GM12878 (cell line): Measurements from ENCODE around the gene SRF. TPM values are rescaled to one million over a fixed set of nuclear protein-coding genes. Genes with fewer than 3 reads are reported as not detected.
A peak's percentile ranks its signal among the peaks of the same experiment; 100 is the strongest.

ENCODE experiments used
- CBFB ChIP-seq: IDR thresholded peaks from 2 replicates; pipeline ENCODE4 v1.6.1; 2016; ENCODE audit warnings: antibody characterized with exemption, low read depth
- IRF3 ChIP-seq: fragments of 450-650 bp; IDR thresholded peaks from 2 replicates; pipeline ENCODE4 v1.6.1; 2014; ENCODE audit warnings: mild to moderate bottlenecking
- NFXL1 ChIP-seq: fragments of 450-650 bp; IDR thresholded peaks from 2 replicates; pipeline ENCODE4 v1.6.1; 2017; ENCODE audit warnings: antibody characterized with exemption, mild to moderate bottlenecking, borderline replicate concordance
- PKNOX1 ChIP-seq: fragments of 450-650 bp; IDR thresholded peaks from 2 replicates; pipeline ENCODE4 v1.6.1; 2016; ENCODE audit warnings: mild to moderate bottlenecking
- PRDM15 ChIP-seq: fragments of 450-650 bp; formaldehyde crosslinking; IDR thresholded peaks from 2 replicates; pipeline ENCODE4 v1.4.0; 2020; ENCODE audit warnings: mild to moderate bottlenecking, moderate library complexity
- RELB ChIP-seq: fragments of 450-650 bp; IDR thresholded peaks from 2 replicates; pipeline ENCODE4 v1.6.1; 2017; ENCODE audit warnings: low read depth, mild to moderate bottlenecking, moderate library complexity
- REST ChIP-seq: IDR thresholded peaks from 2 replicates; pipeline ENCODE4 v1.6.1; 2012; ENCODE audit warnings: mild to moderate bottlenecking, low read depth, low read length
- SIX5 ChIP-seq: IDR thresholded peaks from 2 replicates; pipeline ENCODE4 v1.6.1; 2011; ENCODE audit warnings: mild to moderate bottlenecking, low read depth, low read length, moderate library complexity; ENCODE audit not compliant: severe bottlenecking
- SMAD5 ChIP-seq: IDR thresholded peaks from 2 replicates; pipeline ENCODE4 v1.6.1; 2016; ENCODE audit warnings: antibody characterized with exemption, low read depth
- ZNF687 ChIP-seq: fragments of 450-650 bp; IDR thresholded peaks from 2 replicates; pipeline ENCODE4 v1.6.1; 2017; ENCODE audit warnings: mild to moderate bottlenecking, moderate library complexity
- polyA plus RNA-seq, 11 experiments: library from polyadenylated mRNA; depleted of rRNA in 4 of 11; unstranded in 6 of 11; stranded (reverse) in 5 of 11; fragments of >200 nt; fragmentation: Nextera tagmentation in 4 of 11; fragmentation: Illumina TruSeq in 1 of 11; extraction: Ambion mirVana in 4 of 11; extraction: Trizol in 1 of 11; gene quantifications; 1 replicate in 1 of 11; 2 replicates in 10 of 11; pipeline versions ENCODE4 v1.2.1 to v1.2.3, GENCODE V29; 2011 to 2016; ENCODE audit warnings: inconsistent platforms in 2 of 11, missing spikeins in 2 of 11, low read depth in 1 of 11
- total RNA-seq, 4 experiments: library from RNA; depleted of rRNA in 3 of 4; stranded (reverse); fragments of >200 nt in 3 of 4; fragmentation: Illumina TruSeq in 1 of 4; extraction: Trizol in 1 of 4; gene quantifications; 2 replicates each; pipeline versions ENCODE4 v1.2.1 to v1.2.3, GENCODE V29; 2013 to 2021

Gene SRF
- total and polyA plus RNA-seq, 10 of the 15 experiments (the other 5 are each of a cell fraction or from before 2014, with no cell fraction given): 2.3 to 56.3 (median 28.2) TPM

- no peak for TF ChIP-seq PRDM15
- peak; percentile 32 for TF ChIP-seq SIX5
- peak; percentile 90 for TF ChIP-seq IRF3
- no peak for TF ChIP-seq CBFB
- TF ChIP-seq PKNOX1: peak; percentile 97
- no peak for TF ChIP-seq REST
- no peak for TF ChIP-seq ZNF687
- peak; percentile 78 for TF ChIP-seq RELB
- no peak for TF ChIP-seq SMAD5
- TF ChIP-seq NFXL1: peak; percentile 62; the same call in 1 of the 2 replicates
These were observed 3.4 kb downstream of the SRF start (continued) for GRCh38 chr6:43174263-43175112.
